H1 (cell line): ENCODE data around the gene ZBTB7B.

ENCODE experiments used
- CTCF ChIP-seq, 3 experiments: IDR thresholded peaks; 1 replicate in 2 of 3; 2 replicates in 1 of 3; pipeline versions ENCODE4 v1.5.1 to v1.6.1; 2011; ENCODE audit warnings: low read length in 3 of 3, mild to moderate bottlenecking in 3 of 3, inconsistent platforms in 2 of 3, low read depth in 1 of 3, moderate library complexity in 1 of 3; ENCODE audit not compliant: insufficient read depth in 1 of 3; ENCODE audit errors: control extremely low read depth in 1 of 3
- E2F6 ChIP-seq: IDR thresholded peaks from 2 replicates; pipeline ENCODE4 v1.6.1; 2012; ENCODE audit warnings: inconsistent platforms
- EP300 ChIP-seq, 2 experiments: IDR thresholded peaks; 1 replicate in 1 of 2; 2 replicates in 1 of 2; pipeline ENCODE4 v1.6.1; 2011 to 2012; ENCODE audit warnings: low read depth in 2 of 2, low read length in 2 of 2, mild to moderate bottlenecking in 2 of 2, borderline replicate concordance in 1 of 2, inconsistent platforms in 1 of 2, moderate library complexity in 1 of 2
- POLR2AphosphoS5 ChIP-seq: IDR thresholded peaks from 2 replicates; pipeline ENCODE4 v1.6.1; 2011; ENCODE audit warnings: low read depth, low read length
- RBBP5 ChIP-seq: IDR thresholded peaks from 2 replicates; pipeline ENCODE4 v1.7.1; 2012; ENCODE audit warnings: low read depth, mild to moderate bottlenecking, inconsistent platforms, low read length, moderate library complexity, borderline replicate concordance
- SUZ12 ChIP-seq: fragments of 200-600 bp; sonication (generic); IDR thresholded peaks from 2 replicates; pipeline ENCODE4 v1.6.1; 2012; ENCODE audit warnings: mild to moderate bottlenecking, inconsistent platforms, low read length, moderate library complexity, mixed read lengths

- TF ChIP-seq CTCF (IDR thresholded peaks at IDR 0.05; ENCODE audit: control extremely low read depth in 1 of 3, insufficient read depth in 1 of 3, low read depth in 1 of 3, low read length in 3 of 3) (no peak), POLR2AphosphoS5 (no peak), EP300 (IDR thresholded peaks at IDR 0.05; ENCODE audit: borderline replicate concordance in 1 of 2, low read depth in 2 of 2, low read length in 2 of 2) (no peak), SUZ12 (no peak), RBBP5 (no peak), E2F6 (no peak)
Measured at GRCh38 chr1:155011004-155011416, 8.4 kb downstream of the ZBTB7B start.
